GM19468 (cell line): ENCODE data around the gene KRTCAP2.

Experiments
- ATAC-seq: cut with Tn5 transposase; IDR thresholded peaks from one replicate; pipeline ENCODE4 v1.9.1; 2021; ENCODE audit warnings: mild to moderate bottlenecking, moderate library complexity, moderate number of reproducible peaks; ENCODE audit not compliant: unreplicated experiment; ENCODE audit errors: extremely low read depth

The KRTCAP2 gene

GRCh38 chr1:155123801-155124200, 49.3 kb downstream of the KRTCAP2 start:
- ATAC-seq = no peak

- ATAC-seq = no peak
These were observed 50.8 kb downstream of the KRTCAP2 start for GRCh38 chr1:155122308-155122707.

GRCh38 chr1:155121249-155121648, 51.9 kb downstream of the KRTCAP2 start:
- ATAC-seq = no peak

GRCh38 chr1:155120253-155120652, 52.9 kb downstream of the KRTCAP2 start:
- ATAC-seq = no peak
